ENCODE results near the gene SLC12A5.

- TF ChIP-seq POLR2AphosphoS5 (IDR thresholded peaks at IDR 0.05) = no peak
- TF ChIP-seq POLR2A (IDR thresholded peaks at IDR 0.05) = no peak
- TF ChIP-seq CTCF (IDR thresholded peaks at IDR 0.05) = no peak
Measured at GRCh38 chr20:46081074-46081473, 52.1 kb downstream of the SLC12A5 start.

Measured in stomach (tissue), 4 donors.